ENCODE results near the gene FAR2.

Gene FAR2

DNA sequence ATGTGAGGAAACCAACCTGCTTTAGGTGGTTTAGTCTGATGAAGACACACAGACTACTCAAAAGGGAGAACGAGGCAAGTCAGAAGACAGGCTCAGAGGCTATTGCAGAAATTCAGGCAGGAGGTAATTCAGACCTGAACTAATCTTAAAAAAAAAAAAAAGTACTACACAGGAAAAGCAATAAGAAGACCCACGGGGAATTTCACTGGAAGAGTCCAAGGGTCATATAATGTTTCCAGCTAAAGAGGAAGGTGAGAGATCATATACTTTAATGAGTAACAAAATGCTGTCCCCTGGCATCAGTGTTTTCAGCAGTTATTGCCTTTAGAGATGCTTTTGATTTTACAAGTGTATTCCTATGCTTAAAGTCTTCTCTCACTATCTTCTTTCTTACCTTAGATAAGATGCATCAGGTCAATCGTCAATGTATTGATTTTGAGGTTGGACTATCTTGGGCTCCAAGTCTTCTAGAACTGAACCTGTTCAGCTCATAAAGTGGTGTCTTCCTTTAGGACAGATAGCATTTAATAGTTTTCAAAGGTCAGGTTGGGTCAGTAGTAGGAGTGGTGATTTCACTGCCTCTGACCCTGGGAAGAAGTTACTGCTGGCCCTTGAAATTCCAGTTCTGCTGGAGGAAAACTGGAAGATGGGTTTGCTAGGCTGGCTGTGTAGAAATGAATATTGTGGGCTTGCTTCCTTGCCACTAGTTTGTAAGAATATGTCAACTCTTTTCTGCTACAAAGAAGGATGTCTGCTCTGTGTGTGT is 60.0 kb downstream of the FAR2 start:
- no peak for DNase-seq

- no peak for DNase-seq
Measured at GRCh38 chr12:29211696-29212095, 62.6 kb downstream of the FAR2 start.

DNA sequence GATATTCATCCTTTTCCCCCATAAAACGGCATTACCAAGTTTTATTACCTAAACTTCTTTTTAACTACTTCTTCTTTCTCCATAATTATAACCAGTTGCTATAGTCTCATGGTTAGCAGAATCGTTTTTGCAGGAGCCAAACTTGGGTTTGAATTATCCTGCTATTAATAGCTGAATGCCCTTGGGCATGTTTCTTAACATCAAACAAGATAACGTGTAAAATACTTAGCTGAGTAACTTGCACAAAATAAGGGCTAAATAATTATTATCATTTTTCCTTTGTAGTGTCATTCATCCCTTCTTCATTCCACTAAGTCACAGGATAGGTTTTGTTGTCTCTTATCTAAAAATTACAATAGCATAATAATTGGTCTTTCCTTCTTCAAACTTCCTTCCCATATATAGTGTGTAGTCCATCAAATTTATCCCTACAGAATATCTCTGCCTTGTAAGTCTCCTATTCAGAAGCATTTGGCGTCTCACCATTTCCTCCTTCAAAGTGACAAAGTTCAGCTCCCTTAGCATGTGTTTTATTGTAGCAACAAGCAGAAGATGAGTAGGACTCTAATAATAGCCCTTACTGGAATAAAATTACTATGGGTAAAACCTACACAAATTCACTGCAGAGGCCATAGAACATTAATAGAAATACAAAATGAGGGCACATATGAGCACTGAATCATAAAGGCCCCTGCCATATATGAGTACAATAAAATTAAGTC is 63.8 kb downstream of the FAR2 start:
- no peak for DNase-seq

- DNase-seq, result no peak
Measured at GRCh38 chr12:29216266-29216665, 67.2 kb downstream of the FAR2 start.

DNA sequence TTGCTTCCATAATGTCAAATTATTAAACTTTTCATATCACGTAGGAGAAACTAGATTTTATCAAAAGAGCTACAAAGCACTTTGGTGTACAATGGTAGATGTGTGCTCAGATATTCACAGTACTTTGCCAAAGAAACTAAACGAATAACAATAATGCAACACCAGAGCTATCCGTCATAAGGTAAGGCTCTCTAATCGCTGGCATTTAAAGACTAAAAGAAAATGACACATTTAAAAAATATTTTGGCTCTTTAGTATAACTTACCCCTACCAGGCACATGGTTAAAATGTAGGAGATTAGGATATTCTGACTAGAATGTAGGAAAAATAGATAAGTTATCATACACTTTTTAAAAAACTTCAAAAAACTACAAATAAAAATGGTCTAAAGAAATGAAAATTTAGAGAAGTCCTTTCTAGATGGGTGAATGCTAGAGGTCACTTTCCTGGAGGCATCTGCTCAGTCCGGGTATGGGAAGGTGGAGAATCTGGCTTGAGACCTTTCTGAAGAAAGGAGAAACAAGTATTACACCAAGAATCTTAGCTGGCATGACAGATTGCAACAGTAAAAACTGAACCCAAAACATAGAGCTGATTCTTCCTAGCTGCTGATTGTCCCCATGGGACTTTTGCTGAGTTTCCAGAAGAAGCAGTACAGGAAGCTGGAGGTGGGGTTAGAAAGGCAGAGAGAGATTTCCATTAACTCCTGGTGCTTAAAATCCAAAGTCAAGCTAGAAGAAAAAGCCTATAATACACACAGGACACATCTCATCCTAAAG is 67.9 kb downstream of the FAR2 start:
- no peak for DNase-seq

GRCh38 chr12:29220632-29221336 is 71.7 kb downstream of the FAR2 start:
- no peak for DNase-seq

GRCh38 chr12:29222200-29222599 is 73.1 kb downstream of the FAR2 start:
- no peak for DNase-seq

- DNase-seq, result no peak
Measured at GRCh38 chr12:29223426-29223825, 74.3 kb downstream of the FAR2 start.

DNA sequence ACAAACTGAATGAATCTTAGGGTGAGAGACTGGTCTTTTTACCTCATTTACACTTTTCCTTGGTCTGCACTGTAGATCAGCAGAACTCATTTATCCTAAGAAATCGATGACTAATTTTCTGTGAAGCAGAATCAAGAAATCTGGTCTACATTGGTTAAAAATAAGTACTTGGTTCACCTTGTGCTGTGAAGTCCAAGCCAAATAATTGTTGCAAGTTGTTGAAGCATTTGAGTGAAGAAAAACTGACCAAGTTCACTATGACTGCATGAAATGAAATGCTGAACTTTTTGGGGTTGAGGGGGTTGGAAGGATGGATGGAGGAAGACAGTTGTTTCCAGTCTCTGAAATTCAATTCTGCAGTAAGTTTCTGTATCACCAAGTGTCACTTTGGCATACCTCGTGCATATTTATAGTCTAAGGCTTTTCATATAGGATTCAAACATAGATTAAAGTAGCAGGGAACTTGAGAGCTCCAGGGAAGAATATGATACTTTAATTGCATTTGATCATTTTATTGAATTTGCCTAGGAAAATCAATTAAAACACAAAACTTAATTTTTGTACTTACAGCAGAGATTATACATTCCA is 75.0 kb downstream of the FAR2 start:
- no peak for DNase-seq

DNA sequence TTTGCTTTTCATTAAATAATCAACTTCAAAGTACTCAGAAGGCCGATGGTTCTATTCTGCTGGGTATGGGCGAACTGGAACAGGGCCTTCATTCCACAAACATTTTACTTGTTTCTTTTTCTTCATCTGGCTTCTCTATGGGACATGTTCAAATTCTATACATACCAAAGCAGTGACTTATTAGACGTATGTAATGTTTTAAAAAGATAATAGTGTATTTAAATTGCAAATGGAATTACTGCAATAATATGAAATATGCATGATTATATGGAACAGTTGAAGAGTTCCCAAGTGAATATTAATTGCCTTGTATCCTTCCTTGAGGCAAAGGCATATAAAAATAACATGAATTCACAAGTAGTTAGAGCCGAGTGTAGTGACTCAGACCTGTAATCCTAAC is 75.5 kb downstream of the FAR2 start:
- no peak for DNase-seq

DNA sequence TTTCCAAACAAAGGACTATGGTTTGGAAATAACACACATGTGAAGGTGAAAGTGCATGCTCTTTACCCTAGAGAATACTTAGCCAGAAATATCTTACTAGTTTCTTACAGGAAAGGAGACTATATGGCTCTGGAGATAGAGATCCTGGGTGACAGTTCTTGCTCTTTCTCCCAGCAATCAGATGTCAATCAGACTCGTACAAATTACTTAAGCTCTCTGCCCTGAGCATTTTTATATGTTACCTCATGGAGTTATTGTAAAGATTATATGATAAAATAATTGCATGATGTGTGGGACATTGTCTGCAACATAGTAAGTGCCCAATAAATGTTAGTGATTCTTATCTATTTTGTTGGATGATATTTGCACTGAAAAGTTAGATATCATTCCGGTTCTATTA is 76.8 kb downstream of the FAR2 start:
- no peak for DNase-seq

GRCh38 chr12:29226616-29227015 is 77.5 kb downstream of the FAR2 start:
- no peak for DNase-seq

- no peak for DNase-seq
Measured at GRCh38 chr12:29228474-29229157, 79.5 kb downstream of the FAR2 start.

DNA sequence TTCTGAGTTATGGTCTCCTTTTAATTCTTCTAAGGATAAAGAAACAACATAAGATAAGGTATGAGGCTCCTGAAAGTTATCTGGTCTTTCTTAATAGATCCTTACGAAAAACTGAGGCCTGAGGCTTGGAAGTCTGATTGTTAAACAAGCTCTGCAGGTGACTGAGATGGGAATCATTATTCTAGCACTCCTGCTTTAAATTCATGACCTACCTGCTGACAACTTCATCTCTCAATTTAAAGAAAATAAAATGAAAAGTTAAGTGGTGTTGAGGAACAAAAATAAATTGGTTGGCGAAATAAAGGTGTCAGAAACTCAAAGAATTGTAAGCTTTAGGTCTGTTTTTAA is 80.1 kb downstream of the FAR2 start:
- DNase-seq, result no peak

- no peak for DNase-seq
Measured at GRCh38 chr12:29229937-29230336, 80.9 kb downstream of the FAR2 start.

GRCh38 chr12:29230800-29231560 is 81.9 kb downstream of the FAR2 start:
- DNase-seq, result no peak

- no peak for DNase-seq
Measured at GRCh38 chr12:29232086-29232485, 83.0 kb downstream of the FAR2 start.

GRCh38 chr12:29234552-29234951 is 85.5 kb downstream of the FAR2 start:
- DNase-seq, result no peak

GRCh38 chr12:29234965-29235626 is 86.0 kb downstream of the FAR2 start:
- DNase-seq, result no peak

GRCh38 chr12:29238822-29239291 is 89.8 kb downstream of the FAR2 start:
- DNase-seq, result no peak

GRCh38 chr12:29239336-29239735 is 90.3 kb downstream of the FAR2 start:
- no peak for DNase-seq

Data from stimulated activated naive CD4-positive, alpha-beta T cell treated with Interleukin-2 at 50 U/mL for 16 hours (primary cell).